Activated T-cell treated with anti-CD3 and anti-CD28 coated beads for 48 hours (primary cell): ENCODE measurements around the gene HDAC10.

Source experiments
- DNase-seq: peaks from one replicate; pipeline ENCODE4 v3.0.0-alpha.2; 2020; ENCODE audit warnings: low read depth

The HDAC10 gene

DNA sequence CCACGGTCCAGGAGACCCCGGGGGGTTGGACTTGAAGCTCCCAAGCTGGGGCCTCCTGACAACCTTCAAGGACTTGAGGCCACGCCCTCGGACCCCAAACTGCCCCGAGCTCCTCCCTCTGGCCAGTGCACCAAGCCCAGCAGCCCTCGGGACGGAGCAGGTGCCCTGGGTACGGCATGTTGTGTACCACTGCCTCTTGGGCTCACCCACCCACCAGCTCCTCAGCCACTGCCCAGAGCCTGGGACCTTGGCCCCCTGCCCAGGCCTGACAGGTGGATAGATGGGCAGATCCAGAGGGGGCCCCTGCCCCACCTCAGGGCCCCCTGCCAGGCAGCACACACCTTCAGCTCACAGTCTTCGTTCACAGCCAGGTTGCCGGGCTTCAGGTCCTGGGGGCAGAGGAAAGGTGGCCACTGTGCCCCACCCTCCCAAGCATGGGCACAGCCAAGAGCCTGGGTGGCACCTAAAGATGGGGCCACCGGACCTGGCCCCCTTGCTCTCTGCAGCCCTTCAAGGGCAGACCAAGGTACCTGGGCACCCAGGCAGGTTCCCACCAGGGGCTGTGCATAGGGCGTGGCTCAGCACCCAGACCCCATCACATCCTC is 5.3 kb upstream of the HDAC10 start:
- no peak for DNase-seq

DNA sequence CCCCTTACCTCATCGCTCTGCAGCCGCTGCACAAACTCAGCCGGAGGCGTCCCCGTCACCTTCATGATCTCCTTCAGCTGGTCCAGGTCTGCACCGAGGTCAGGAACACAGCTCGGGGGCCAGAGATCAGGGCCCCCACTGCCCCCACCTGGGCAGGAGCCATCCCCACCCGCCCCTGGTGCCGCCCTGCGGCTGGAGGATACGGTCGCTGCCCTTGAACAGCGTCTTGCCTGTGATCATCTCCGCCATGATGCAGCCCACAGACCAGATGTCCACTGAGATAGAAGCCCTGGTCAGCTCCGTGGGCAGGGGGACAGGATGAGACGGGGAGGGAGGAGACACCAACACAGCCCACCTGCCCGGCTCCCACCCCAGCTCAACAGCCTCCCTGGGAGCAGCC is 4.5 kb upstream of the HDAC10 start:
- DNase-seq, result no peak

GRCh38 chr22:50255099-50255498 is 4.0 kb upstream of the HDAC10 start:
- DNase-seq, result no peak

- DNase-seq, result no peak
These were observed 2.9 kb upstream of the HDAC10 start for GRCh38 chr22:50253941-50254340.

- no peak for DNase-seq
These were observed 2.2 kb upstream of the HDAC10 start for GRCh38 chr22:50253046-50253915.

DNA sequence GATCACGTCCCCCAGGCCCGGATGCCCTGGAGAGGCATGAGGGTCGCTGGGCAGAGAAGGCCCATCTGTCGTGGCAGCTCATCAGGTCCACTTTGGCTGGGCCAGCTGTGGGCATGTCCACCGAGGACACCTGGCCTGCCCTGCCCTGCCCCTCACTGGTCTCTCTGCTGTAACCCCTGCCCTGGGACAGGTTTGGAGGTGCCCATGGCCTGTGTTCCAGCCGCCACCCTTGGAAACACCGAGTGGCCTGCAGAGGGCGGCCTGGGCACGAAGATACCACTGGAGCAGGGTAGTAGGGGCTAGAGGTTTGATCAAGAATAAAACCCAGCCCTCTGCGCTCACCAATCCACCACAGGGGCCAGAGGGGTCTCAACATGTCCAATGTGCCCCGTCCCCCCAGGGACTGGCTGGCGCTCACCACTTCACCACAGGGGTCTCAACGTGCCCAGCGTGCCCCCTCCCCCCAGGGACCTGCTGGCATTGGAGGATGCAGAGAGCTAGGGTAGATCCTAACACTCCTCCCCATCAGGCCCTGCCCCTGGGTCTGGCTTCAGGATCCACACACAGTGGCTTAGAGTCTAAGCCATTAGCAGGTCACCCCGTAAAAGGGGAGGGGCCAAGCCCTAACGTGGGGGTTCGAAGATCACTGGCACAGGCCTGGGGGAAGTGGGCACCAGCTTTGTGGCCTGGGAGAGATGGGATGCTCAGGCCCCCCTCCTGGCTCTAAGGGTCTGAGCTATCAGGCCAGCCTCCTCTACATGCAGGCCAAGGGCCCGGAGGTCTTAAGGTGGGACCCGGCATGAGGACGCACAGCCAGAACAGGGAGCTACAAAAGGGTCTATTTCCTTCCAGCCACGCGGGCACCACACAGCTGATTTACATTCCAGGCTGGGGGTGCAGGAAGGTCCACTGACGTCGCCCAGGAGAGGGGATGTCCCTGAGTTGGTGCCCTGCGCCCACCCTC is 1.3 kb upstream of the HDAC10 start:
- DNase-seq, result peak; percentile 58

GRCh38 chr22:50251477-50252081 is 514 bp upstream of the HDAC10 start:
- DNase-seq, result no peak

- DNase-seq, result no peak
These were observed 863 bp downstream of the HDAC10 start for GRCh38 chr22:50250249-50250554.

DNA sequence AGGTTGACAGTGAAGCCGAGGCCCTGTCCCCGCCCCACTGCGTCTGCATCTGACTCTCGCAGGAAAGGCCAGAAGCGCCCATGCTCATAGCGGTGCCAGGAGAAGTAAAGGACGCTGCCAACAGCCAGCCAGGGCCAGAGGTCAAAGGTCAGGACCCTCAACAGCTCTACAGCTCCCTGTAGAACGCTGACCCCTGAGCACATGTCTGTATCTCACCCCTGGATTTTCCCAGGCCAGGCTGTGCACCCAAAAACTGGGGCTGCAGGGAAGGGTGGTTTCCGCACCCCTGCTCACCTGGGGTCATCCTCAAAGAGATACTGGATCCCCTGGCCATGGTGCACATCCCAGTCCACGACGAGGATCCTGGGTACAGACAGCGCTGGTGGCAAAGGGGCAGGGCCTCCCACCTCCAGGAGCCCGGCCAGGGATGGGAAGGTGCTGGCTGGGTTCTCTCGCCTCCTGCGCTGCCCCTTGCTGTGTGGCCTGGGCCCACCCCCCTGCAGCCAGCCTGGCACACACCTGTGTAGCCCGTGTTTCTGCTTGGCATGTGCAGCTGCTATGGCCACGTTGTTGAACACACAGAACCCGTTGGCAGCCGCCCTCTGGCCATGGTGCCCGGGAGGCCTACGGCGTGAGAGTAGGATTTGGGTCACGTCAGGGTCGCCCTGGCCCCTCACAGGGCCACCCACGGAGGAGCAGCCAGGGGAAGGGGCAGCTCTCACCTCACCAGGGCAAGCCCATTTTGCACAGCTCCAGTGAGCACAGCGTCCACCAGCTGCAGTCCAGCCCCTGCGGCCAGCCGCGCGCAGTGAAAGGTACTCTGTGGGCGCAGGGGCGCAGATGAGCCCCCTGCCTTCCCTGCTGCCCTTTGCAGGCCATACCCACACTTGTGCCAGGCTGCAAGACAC is 1.5 kb downstream of the HDAC10 start:
- DNase-seq, result no peak

DNA sequence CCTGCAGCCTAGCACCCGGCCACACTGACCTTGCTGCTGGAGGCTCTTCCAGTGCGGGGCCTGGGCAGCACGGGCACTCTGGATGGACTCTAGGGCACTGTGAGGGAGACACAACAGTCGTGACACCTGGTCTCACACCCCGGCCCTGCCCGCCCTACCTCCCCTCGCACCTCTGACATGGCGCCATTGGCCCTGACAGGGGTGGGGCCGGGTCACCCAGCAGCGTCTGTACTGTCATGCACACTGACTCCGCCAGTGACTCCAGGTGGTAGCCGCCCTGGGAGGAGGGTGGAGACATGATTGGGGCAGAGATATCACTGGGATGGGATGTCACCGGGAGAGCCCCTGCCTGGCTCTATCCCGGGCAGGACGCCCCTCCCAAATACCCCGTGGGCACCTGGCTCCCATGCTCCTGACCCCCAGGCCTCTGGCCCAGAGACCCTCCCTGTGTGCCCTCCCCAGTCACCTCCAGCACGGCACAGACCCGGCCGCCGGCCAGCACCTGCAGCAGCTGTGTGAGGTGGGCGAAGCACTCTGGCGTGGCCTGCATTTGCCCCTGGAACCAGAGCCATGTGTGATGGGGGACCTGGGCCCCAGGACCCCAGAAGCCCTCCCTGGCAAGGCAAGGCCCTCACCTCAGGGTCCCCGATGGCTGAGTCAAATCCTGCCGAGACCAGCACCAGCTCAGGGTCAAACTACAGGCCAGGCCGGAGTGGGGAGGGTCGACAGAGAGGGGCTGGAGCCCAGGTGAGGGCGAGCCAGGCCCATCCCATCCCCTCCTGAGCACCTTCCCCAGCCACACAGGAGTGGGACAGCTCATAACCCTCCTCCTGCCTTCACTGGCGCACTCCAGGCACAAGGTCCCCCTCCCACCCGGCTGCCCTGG is 2.6 kb downstream of the HDAC10 start:
- DNase-seq, result no peak

DNA sequence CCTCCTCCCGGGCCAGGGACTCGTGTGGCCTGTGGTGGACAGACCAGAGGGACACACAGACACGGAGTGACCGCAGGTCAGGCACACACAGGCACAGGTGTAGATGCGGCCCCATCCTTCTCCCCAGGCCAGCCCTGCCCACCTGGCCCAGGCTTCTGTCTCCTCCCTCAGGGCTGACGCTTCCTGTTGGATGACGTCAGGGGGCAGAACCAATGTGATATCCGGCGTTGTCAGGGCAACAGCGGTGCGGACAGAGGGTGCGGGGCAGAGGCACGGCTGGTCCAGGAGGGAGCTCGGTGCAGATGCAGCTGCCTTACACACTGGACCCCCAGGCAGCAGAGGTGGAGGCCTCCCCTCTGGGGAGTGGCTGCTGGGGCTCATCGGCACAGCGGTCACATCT is 3.3 kb downstream of the HDAC10 start:
- DNase-seq, result no peak

GRCh38 chr22:50246242-50247175 is 4.6 kb downstream of the HDAC10 start:
- no peak for DNase-seq

GRCh38 chr22:50245214-50246072 is 5.6 kb downstream of the HDAC10 start:
- no peak for DNase-seq

DNA sequence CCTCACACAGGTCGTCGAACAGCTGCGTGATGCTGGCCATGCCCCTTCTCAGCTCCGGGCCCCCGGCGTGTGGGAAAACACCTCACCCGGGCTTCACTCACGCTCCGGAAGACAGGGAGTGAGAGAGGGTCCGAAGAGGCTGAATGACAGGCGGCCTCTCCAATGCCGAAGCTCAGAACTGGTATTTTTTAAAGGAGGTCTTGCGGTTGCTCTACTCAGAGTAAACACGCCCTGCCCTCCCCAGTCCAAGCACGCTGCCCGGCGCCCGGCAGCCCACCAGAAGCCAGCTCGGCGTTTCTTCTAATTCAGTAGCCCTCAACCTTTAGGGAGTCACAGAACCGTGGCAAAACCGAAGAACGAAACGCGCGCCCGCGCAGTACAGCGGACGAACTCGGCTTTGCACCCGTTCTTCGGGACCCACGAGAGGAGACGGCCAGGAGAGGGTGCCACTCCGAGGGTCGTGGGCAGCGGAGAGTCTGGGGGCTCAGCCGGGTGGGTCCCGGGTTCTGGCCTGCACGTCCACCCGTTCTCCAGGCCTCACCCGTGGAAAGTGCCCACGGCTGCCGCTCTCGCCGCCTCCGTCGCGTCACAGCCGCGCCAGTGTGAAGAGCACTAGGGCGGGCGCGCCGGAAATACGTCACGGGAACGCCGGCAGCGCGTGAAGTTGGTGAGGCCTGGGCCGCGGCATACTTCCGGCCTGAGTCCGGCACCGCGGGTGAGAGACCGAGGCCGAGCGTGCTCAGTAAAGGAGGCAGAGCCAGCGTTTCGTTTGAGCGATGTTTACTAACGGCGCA is 6.4 kb downstream of the HDAC10 start, which contains the start of gene TUBGCP6:
TUBGCP6 (minus strand) TSS at position 604 of the 794 bp plus-strand sequence; CDS start at position 40, 564 bp downstream.
- peak; percentile 93 for DNase-seq

DNA sequence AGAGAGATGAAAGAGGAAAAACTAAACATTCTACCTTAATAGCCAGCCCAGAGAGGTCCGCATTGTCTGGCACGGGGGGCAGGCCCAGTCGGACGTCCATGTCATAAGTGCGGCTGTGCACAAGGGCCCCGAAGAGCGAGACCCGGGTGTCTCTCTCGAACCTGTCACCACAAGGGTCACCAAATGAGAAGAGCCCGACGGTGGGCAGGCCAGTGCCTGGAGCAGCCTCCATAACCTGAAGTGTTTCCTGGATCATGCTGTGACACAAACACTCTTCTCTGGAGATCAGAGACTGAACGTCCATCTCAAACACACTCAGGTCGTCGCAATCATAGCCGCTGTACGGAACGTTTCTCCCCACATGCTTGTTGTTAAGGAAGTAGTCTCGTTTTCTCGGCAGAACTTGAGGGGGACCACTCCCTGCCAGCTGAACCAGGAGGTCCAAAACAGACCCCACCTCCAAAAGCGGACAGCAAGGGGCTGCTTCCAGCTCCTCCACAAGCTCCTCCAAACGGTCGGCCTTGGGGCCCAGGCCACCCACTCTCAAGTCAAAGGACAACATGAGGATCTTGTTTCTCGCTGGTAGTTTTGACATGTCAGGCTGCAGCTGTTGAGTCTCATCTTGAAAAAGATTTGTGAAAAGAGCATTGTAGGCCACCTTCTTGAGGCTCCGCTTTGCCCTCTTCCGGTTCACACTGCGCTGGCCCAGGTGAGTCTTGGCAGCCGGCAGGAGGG is 7.2 kb downstream of the HDAC10 start:
- DNase-seq, result no peak

DNA sequence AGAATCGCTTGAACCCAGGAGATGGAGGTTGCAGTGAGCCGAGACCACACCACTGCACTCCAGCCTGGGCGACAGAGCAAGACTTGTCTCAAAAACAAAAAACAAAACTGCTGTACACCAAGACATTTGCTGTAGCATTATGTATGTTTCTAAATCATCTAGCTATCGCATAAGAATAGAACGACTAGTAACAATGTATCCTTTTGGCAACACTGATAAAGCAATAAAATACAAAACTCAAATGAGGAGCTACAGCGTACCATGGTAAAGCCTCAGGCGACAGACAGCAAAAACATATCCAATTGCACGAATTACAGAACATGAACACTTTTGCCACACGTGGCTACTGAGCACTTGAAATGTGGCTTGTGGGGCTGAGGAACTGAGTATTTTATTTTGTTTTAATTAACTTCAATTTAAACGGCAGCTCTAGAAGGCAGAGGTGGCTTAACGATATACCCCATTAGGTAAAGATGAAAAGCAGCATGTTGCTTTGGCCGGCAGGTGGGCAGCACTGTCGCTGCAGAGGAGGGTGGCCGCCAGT is 8.6 kb downstream of the HDAC10 start:
- no peak for DNase-seq
